Esophagus muscularis mucosa (tissue), 4 donors: ENCODE results near the gene HIBADH. TPM values are rescaled to one million over a fixed set of nuclear protein-coding genes. Genes with fewer than 3 reads are reported as not detected.

ENCODE experiments used
- DNase-seq: peaks from one replicate; pipeline ENCODE4 v3.0.0-alpha.2; 2017; ENCODE audit errors: extremely low spot score
- H3K27ac ChIP-seq, 4 donors: fragments of 200-600 bp; sonication (generic); replicated peaks in 1 of 4; 1 replicate in 3 of 4; 2 replicates in 1 of 4; pipeline ENCODE4 v1.5.1; 2016 to 2019; ENCODE audit warnings: mild to moderate bottlenecking in 1 of 4
- H3K27me3 ChIP-seq, 4 donors: fragments of 200-600 bp; sonication (generic); one replicate each; pipeline versions ENCODE4 v1.5.1 to v1.6.0; 2016 to 2019
- H3K36me3 ChIP-seq, 4 donors: fragments of 200-600 bp; sonication (generic); one replicate each; pipeline ENCODE4 v1.5.1; 2016 to 2019
- H3K4me1 ChIP-seq, 4 donors: fragments of 200-600 bp; sonication (generic); one replicate each; pipeline ENCODE4 v1.5.1; 2016 to 2019
- H3K4me3 ChIP-seq, 4 donors: fragments of 200-600 bp; sonication (generic); 1 replicate in 2 of 4; 2 replicates in 2 of 4; pipeline ENCODE4 v1.5.1; 2016 to 2019; ENCODE audit warnings: mild to moderate bottlenecking in 4 of 4, moderate library complexity in 1 of 4
- H3K9me3 ChIP-seq, 4 donors: fragments of 200-600 bp; sonication (generic); 1 replicate in 3 of 4; 2 replicates in 1 of 4; pipeline ENCODE4 v1.5.1; 2016 to 2019
- EP300 ChIP-seq: sonication (generic); formaldehyde crosslinking; IDR thresholded peaks from one replicate; pipeline ENCODE4 v1.6.1; 2017; ENCODE audit warnings: antibody characterized with exemption
- POLR2A ChIP-seq: fragments of 450-650 bp; IDR thresholded peaks from one replicate; pipeline ENCODE4 v1.6.1; 2017; ENCODE audit warnings: antibody characterized with exemption, moderate library complexity, mild to moderate bottlenecking, low read depth
- POLR2AphosphoS5 ChIP-seq, 2 donors: sonication (generic); formaldehyde crosslinking; IDR thresholded peaks; one replicate each; pipeline ENCODE4 v1.6.1; 2017; ENCODE audit warnings: antibody characterized with exemption in 2 of 2
- WGBS: methylation state at CpG from one replicate; pipeline ENCODE4 v1.1.5; 2018; 5-methylcytosine and 5-hydroxymethylcytosine counted together
- intact Hi-C: fragments of 100-400 bp; cut with DNase I; formaldehyde crosslinking; loops from one replicate; pipeline ENCODE4 v1.15.1; 2023
- total RNA-seq, 4 donors: library from RNA; depleted of rRNA; stranded (reverse); fragments of >200 nt; gene quantifications; one replicate each; pipeline versions ENCODE4 v1.1.0 to v1.2.1, GENCODE V29; 2016
- TF ChIP-seq, protein P1 (sequence below), 3 experiments: fragments of 200-600 bp in 2 of 3; fragments of 450-650 bp in 1 of 3; sonication (generic) in 2 of 3; IDR thresholded peaks; one replicate each; pipeline ENCODE4 v1.5.1; 2017 to 2019; ENCODE audit warnings: antibody characterized with exemption in 3 of 3, mild to moderate bottlenecking in 2 of 3, moderate library complexity in 1 of 3

The HIBADH gene
- total RNA-seq, 4 donors from 2014 or later: 45.4 to 66.0 (median 52.3) TPM

DNA sequence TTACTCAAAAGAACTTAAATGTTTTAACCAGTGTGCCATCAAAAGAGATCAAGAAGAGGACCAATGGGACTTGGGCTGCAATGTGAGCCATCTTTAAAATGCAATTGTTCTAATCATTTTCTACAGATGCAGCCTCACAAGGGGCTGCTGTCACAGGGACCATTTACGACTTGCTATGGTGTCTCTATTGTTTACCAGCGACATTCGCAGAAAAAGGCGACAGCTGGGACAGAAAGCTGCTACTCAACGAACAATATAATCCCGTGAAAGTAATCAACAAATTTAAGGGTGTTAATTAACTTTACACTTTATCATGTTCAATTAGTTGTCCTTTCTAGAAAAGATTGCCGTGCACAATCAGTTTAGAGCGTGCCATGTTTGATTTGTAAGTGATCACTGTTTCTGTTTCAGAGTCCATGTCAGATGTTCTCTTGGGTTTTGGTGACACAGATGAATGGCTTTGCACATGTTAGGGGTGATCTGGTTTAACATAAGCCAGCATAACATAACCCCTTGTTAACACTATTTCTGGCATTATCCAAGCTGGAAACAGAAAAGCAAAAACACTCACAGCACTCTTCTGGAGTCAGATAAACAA is 110.8 kb downstream of the HIBADH start:
- TF ChIP-seq POLR2AphosphoS5 (IDR thresholded peaks at IDR 0.05) (no peak), EP300 (no peak), POLR2A (no peak)
- TF ChIP-seq, protein P1, sequence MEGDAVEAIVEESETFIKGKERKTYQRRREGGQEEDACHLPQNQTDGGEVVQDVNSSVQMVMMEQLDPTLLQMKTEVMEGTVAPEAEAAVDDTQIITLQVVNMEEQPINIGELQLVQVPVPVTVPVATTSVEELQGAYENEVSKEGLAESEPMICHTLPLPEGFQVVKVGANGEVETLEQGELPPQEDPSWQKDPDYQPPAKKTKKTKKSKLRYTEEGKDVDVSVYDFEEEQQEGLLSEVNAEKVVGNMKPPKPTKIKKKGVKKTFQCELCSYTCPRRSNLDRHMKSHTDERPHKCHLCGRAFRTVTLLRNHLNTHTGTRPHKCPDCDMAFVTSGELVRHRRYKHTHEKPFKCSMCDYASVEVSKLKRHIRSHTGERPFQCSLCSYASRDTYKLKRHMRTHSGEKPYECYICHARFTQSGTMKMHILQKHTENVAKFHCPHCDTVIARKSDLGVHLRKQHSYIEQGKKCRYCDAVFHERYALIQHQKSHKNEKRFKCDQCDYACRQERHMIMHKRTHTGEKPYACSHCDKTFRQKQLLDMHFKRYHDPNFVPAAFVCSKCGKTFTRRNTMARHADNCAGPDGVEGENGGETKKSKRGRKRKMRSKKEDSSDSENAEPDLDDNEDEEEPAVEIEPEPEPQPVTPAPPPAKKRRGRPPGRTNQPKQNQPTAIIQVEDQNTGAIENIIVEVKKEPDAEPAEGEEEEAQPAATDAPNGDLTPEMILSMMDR (IDR thresholded peaks at IDR 0.05): no peak
- intact Hi-C loops: no loop called here
- Histone ChIP-seq H3K27me3 (no peaks in the 10 kb centered on the region), H3K9me3 (no peaks in the 10 kb centered on the region), H3K4me1 (no peaks in the 10 kb centered on the region), H3K27ac (no peak overlapping the region), H3K4me3 (no peak overlapping the region), H3K36me3 (no peaks in the 10 kb centered on the region)
- no peak for DNase-seq
- WGBS: 95% methylated on average over 8 of the region's 8 CpGs

DNA sequence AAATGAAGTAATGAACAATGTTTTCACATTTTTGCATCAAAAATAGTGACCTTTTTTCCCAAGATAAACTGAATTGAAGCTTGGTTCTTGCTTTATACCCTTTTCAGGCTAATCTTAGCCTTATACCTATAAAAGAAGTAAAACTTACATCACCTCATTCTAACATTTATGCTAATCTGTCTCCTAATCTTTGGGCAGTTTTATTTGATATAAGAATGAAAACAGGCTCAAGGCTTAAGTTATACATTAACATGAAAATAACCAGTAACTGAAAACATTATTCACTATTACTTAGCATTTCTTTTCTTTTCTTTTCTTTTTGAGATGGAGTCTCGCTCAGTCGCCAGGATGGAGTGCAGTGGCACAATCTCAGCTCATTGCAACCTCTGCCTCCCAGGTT is 113.1 kb downstream of the HIBADH start:
- no peaks in the 10 kb centered on the region for H3K36me3 ChIP-seq
- WGBS: 98% methylated on average over 2 of the region's 2 CpGs

DNA sequence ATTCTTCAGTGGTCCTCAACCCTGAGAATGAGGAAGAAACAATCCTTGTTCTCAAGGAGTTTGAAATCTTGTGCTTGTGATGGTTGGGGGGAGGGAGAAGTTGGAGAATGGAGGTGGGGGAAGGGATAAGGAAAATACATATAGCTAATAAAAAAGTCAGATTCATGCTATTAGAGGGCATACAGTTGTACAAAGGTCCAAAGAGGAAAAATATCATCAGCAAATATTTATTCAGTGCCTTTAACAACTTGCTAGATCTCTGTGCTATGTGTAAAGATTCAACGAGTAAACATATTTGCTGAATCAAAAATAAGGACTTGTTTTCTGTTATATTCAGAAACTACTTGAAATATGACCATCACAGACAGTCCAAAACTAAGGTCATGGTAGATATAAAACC is 114.4 kb downstream of the HIBADH start:
- H3K4me3 ChIP-seq: no peak overlapping the region
- DNase-seq: no peak
- TF ChIP-seq POLR2AphosphoS5 (IDR thresholded peaks at IDR 0.05) (no peak), EP300 (no peak), POLR2A (no peak)
- TF ChIP-seq, protein P1 (IDR thresholded peaks at IDR 0.05): no peak
- H3K4me1 ChIP-seq: no peaks in the 10 kb centered on the region
- H3K9me3 ChIP-seq: no peaks in the 10 kb centered on the region
- 97% methylated on average over 1 of the region's 1 CpG for WGBS
- intact Hi-C loops: no loop called here
- H3K36me3 ChIP-seq: no peaks in the 10 kb centered on the region
- no peaks in the 10 kb centered on the region for H3K27me3 ChIP-seq
- H3K27ac ChIP-seq: no peak overlapping the region

More for the DNA sequence above, 113.1 kb downstream of the HIBADH start:
- DNase-seq: no peak
- intact Hi-C loops: no loop called here
- Histone ChIP-seq H3K27me3 (no peaks in the 10 kb centered on the region), H3K4me1 (no peaks in the 10 kb centered on the region), H3K27ac (no peak overlapping the region), H3K4me3 (no peak overlapping the region), H3K9me3 (no peaks in the 10 kb centered on the region)
- TF ChIP-seq EP300 (no peak), POLR2A (no peak), POLR2AphosphoS5 (IDR thresholded peaks at IDR 0.05) (no peak)
- TF ChIP-seq, protein P1 (IDR thresholded peaks at IDR 0.05): no peak

DNA sequence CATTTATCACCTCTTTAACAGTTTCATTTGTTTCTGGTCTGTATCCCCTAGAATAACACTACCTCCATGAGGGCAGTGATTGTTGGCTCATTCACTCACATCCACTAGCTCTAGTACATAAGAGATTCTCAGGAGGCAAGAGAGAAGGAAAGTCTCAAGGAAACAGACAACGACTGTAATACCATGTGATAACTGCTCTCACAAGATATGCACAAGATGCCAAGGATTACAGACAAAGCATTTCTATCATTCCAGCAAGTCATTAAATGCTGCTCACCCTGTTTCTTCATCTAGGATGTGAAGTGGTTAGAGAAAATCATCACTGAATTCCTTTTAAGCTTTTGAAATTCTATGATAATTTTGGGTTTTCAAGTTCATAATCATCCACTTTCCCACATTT is 115.3 kb downstream of the HIBADH start:
- no peak overlapping the region for H3K27ac ChIP-seq
- 26% methylated on average over 1 of the region's 1 CpG for WGBS
- TF ChIP-seq POLR2AphosphoS5 (IDR thresholded peaks at IDR 0.05): no peak
- TF ChIP-seq, protein P1 (IDR thresholded peaks at IDR 0.05): no peak
- no peak for TF ChIP-seq EP300
- no peak for TF ChIP-seq POLR2A
- no peak overlapping the region for H3K4me3 ChIP-seq
- intact Hi-C loops: no loop called here
- H3K4me1 ChIP-seq: no peaks in the 10 kb centered on the region
- DNase-seq: no peak
- H3K27me3 ChIP-seq: no peaks in the 10 kb centered on the region
- no peaks in the 10 kb centered on the region for H3K9me3 ChIP-seq
- H3K36me3 ChIP-seq: peaks cover 0 to 6% (median 0%) of the 10 kb centered on the region in 4 donors

DNA sequence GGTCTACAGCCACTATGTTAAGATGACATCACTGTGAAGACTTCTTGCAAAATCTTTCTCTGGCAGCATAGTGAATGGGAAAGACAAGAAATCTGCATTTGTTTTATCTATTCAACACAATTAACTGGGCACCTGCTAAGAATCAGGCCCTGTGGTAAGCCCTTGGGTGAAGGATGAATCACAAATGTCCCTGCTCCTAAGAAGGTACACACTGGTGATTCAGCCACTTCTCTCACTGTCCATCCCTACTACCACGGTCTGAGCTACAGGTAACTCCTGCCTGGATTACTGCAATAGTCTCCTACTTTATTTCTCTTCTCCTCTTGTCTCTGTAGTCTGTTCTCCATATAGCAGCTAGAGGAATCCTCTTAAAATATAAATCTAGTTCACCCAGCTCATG is 116.1 kb downstream of the HIBADH start:
- Histone ChIP-seq H3K4me3 (no peak overlapping the region), H3K27ac (no peak overlapping the region), H3K27me3 (no peaks in the 10 kb centered on the region), H3K9me3 (peaks cover 0 to under 1% (median 0%) of the 10 kb centered on the region in 4 donors), H3K4me1 (no peaks in the 10 kb centered on the region), H3K36me3 (peaks cover 0 to 11% (median 2%) of the 10 kb centered on the region in 4 donors)
- intact Hi-C loops: no loop called here
- 95% methylated on average over 1 of the region's 1 CpG for WGBS
- TF ChIP-seq POLR2A: no peak
- TF ChIP-seq EP300: no peak
- no peak for TF ChIP-seq POLR2AphosphoS5 (IDR thresholded peaks at IDR 0.05)
- TF ChIP-seq, protein P1 (IDR thresholded peaks at IDR 0.05): no peak
- DNase-seq: no peak
